HG02798 (cell line): ENCODE results near the gene PRSS27.

ENCODE experiments used
- ATAC-seq: cut with Tn5 transposase; IDR thresholded peaks from one replicate; pipeline ENCODE4 v1.9.1; 2021; ENCODE audit warnings: mild to moderate bottlenecking; ENCODE audit not compliant: unreplicated experiment, poor library complexity

The PRSS27 gene

DNA sequence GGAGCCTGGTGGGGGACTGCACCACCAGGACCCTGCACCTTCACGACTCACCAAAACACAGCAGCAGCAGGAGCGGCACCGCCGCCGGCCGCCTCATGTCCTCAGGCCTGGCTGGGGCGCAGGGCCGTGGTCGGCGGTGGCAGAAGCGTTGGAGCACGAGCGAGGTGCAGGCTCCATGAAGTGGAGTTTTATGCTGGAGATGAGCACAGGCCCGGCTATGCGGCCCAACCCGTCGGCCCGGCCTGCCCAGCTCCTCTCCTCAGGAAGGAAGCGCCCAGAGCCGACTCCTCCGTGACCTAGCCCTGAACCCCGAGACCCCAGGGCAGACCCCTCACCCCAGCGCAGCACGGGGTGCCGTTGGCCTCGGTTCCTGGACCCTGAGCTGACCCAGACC is at the start of gene PRSS27:
Gene PRSS27 (minus strand): TSS at position 161 of the 394 bp plus-strand sequence. CDS start 64 bp downstream, at position 97.
- ATAC-seq, result no peak

DNA sequence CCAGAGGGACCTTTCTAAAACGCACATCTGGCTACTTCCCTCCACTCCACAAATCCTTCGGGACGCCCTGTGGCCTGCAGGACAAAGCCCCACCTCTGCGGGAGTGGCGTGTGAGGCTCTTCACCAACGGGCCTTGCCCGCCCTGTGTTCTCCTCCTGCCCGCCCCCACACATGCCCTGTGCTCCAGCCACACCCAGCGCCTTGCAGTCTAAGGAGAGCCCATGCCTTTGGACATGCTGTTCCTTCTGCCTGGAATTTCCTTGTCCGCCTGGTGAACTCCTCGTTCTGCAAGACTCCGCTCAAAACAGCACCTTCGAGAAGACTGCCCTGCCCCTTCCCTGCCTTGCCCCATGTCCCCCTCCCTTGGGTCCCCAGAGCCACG is 49.6 kb upstream of the PRSS27 start:
- ATAC-seq, result no peak

GRCh38 chr16:2769100-2769529 is 49.1 kb upstream of the PRSS27 start:
- no peak for ATAC-seq

GRCh38 chr16:2768403-2769089 is 48.5 kb upstream of the PRSS27 start:
- no peak for ATAC-seq

- no peak for ATAC-seq
Measured at GRCh38 chr16:2767891-2768290, 47.9 kb upstream of the PRSS27 start.

DNA sequence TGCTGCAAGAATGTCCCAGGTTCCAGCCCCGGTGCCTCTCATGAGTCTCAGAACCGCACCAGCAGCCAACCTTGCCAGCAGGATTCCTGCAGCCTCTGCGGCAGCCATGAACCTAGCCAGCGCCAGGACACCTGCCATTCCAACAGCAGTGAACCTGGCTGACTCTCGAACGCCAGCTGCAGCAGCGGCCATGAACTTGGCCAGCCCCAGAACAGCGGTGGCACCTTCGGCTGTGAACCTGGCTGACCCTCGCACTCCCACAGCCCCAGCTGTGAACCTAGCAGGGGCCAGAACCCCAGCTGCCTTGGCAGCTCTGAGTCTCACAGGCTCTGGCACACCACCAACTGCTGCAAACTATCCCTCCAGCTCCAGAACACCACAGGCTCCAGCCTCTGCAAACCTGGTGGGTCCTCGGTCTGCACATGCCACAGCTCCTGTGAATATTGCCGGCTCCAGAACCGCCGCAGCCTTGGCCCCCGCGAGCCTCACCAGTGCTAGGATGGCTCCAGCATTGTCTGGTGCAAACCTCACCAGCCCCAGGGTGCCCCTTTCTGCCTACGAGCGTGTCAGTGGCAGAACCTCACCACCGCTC is 47.2 kb upstream of the PRSS27 start:
- ATAC-seq, result no peak

- no peak for ATAC-seq
Measured at GRCh38 chr16:2766430-2767139, 46.6 kb upstream of the PRSS27 start.

- ATAC-seq, result no peak
Measured at GRCh38 chr16:2765462-2766404, 45.7 kb upstream of the PRSS27 start.

DNA sequence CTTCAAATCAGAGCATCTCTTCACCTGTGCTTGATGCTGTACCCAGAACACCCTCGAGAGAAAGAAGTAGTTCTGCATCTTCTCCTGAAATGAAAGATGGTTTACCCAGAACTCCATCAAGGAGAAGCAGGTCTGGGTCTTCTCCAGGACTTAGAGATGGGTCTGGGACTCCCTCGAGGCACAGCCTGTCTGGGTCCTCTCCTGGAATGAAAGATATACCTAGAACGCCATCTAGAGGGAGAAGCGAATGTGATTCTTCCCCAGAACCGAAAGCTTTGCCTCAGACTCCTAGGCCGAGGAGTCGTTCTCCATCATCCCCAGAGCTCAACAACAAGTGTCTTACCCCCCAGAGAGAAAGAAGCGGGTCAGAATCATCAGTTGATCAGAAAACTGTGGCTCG is 44.7 kb upstream of the PRSS27 start:
- ATAC-seq, result no peak

DNA sequence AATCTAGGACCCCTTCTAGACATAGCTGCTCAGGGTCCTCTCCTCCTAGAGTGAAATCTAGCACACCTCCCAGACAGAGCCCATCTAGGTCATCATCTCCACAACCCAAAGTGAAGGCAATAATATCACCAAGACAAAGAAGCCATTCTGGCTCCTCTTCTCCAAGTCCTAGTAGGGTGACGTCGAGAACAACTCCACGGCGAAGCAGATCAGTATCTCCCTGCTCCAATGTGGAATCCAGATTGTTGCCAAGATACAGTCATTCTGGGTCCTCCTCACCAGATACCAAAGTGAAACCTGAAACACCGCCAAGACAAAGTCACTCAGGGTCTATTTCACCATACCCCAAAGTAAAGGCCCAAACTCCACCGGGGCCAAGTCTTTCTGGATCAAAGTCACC is 43.1 kb upstream of the PRSS27 start:
- no peak for ATAC-seq

DNA sequence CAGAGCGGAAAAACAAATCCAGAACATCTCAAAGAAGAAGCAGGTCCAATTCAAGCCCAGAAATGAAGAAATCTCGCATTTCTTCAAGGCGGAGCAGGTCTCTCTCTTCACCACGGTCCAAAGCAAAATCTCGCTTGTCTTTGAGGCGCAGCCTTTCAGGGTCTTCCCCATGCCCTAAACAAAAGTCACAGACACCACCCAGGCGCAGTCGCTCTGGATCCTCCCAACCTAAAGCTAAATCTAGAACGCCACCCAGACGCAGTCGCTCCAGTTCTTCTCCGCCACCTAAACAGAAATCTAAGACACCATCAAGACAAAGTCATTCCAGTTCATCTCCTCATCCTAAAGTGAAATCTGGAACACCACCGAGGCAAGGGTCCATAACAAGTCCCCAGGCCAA is 42.7 kb upstream of the PRSS27 start:
- no peak for ATAC-seq

DNA sequence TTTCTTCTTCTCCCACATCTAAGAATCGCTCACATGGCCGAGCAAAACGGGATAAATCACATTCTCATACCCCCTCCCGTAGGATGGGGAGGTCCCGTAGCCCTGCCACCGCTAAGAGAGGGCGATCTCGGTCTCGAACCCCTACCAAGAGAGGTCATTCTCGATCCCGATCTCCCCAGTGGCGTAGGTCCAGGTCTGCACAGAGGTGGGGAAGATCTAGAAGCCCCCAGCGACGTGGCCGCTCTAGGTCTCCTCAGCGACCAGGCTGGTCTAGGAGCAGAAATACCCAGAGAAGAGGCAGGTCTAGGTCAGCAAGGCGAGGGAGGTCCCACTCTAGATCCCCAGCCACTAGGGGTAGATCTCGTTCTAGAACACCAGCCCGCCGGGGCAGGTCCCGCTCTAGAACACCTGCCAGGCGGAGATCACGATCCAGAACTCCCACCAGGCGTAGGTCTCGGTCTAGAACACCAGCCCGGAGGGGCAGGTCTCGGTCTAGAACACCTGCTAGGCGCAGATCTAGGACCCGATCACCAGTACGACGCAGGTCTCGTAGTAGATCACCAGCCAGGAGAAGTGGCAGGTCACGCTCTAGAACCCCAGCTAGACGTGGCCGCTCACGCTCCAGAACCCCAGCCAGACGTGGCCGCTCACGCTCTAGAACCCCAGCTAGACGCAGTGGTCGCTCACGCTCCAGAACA is 42.0 kb upstream of the PRSS27 start:
- no peak for ATAC-seq

GRCh38 chr16:2761472-2761871 is 41.4 kb upstream of the PRSS27 start:
- no peak for ATAC-seq

DNA sequence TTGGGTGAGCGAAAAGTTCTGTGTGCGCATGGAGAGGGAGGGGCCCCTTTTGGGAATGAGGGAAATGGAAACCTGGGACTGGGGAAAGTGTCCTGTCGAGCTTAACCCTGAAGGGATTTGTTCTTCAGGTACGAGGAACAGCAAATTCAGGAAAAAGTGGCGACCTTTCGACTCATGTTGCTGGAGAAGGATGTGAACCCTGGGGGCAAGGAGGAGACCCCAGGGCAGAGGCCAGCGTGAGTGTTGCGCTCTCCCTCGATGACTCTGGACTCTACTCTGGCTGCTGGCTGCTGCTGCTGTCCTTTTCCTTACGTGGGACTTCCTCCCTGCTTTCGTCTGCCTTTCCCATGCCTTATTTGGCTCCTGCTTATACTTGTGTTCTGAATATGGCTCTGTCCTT is 37.3 kb upstream of the PRSS27 start:
- no peak for ATAC-seq

GRCh38 chr16:2756288-2757015 is 36.4 kb upstream of the PRSS27 start:
- ATAC-seq, result no peak

- no peak for ATAC-seq
Measured at GRCh38 chr16:2755158-2755557, 35.1 kb upstream of the PRSS27 start.

DNA sequence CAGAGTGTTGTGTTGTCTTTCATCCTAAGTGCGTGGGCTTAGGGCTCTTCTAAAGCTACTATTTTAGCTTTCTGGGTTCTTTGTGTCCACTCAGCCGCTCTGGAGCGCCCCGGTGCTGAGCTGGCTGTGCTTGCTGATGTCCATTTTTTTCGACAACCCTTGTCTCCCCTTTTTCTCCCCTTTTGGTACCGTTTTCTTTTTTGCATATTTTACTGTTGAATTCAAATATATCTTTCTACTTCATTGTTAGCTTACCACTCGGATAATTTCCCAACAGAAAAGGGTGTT is 33.7 kb upstream of the PRSS27 start:
- no peak for ATAC-seq

GRCh38 chr16:2752850-2753732 is 33.1 kb upstream of the PRSS27 start:
- peak; percentile 50 for ATAC-seq
